ENCODE data around the gene DLG1. TPM values are rescaled to one million over a fixed set of nuclear protein-coding genes. Genes with fewer than 3 reads are reported as not detected.

The DLG1 gene
- total RNA-seq, 1 experiment from 2014 or later: 121 TPM

DNA sequence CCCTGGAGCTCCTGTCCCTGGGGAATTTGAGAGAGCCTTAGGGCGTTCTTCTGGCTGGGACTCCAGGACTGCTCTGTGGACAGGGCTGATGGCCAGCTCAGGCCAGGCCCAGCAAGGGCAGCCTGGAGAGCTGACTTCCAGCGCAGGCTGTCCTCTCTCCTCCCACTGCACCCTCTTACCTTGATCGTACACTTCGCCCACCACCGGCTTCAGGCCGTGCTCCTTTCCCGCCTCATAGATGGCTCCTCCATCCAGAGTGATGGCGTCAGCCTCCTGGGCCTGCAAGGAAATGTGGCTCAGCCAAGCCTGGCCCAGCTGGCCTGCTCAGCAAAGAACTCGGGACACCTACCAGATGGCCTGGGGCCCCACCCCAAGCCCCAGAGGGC, 271.9 kb downstream of the DLG1 start:
- Mint-ChIP-seq H3K27me3 (ENCODE audit: insufficient read depth, unreplicated experiment) (no peaks in the 10 kb centered on the region), H3K4me3 (ENCODE audit: unreplicated experiment) (no peak overlapping the region), H3K4me1 (ENCODE audit: insufficient read depth, unreplicated experiment) (peaks cover 18% of the 10 kb centered on the region), H3K9me3 (ENCODE audit: unreplicated experiment) (no peaks in the 10 kb centered on the region), H3K27ac (ENCODE audit: low read depth, unreplicated experiment) (no peak overlapping the region), H3K36me3 (ENCODE audit: insufficient read depth, unreplicated experiment) (peaks cover 4% of the 10 kb centered on the region)
- no peak for DNase-seq (ENCODE audit: unreplicated experiment)
- no peak for TF ChIP-seq CTCF (IDR thresholded peaks at IDR 0.05; ENCODE audit: unreplicated experiment)
- intact Hi-C loops (cut with micrococcal nuclease): no loop called here
- ChIA-PET CTCF (interaction anchor here (1.0 to 1.4 kb wide), 2 partner anchors 23 to 160 kb away, joined by 3 to 5 read pairs; no protein-coding TSS in a partner anchor), POLR2A (interaction anchor here (0.6 kb wide), 1 partner anchor 179 kb away, joined by 3 read pairs; no protein-coding TSS in a partner anchor)
- BruUV-seq (replicated peaks): no TSS peak

GRCh38 chr3:197025736-197026480, 272.5 kb downstream of the DLG1 start:
- no peak for DNase-seq (ENCODE audit: unreplicated experiment)
- Mint-ChIP-seq H3K36me3 (ENCODE audit: insufficient read depth, unreplicated experiment) (peaks cover 4% of the 10 kb centered on the region), H3K9me3 (ENCODE audit: unreplicated experiment) (no peaks in the 10 kb centered on the region), H3K4me3 (ENCODE audit: unreplicated experiment) (no peak overlapping the region), H3K27ac (ENCODE audit: low read depth, unreplicated experiment) (no peak overlapping the region), H3K27me3 (ENCODE audit: insufficient read depth, unreplicated experiment) (no peaks in the 10 kb centered on the region), H3K4me1 (ENCODE audit: insufficient read depth, unreplicated experiment) (peaks cover 12% of the 10 kb centered on the region)
- POLR2A ChIA-PET: interaction anchor here (0.6 kb wide), 1 partner anchor 178 kb away, joined by 3 read pairs; no protein-coding TSS in a partner anchor
- TF ChIP-seq CTCF (IDR thresholded peaks at IDR 0.05; ENCODE audit: unreplicated experiment): no peak
- intact Hi-C loops (cut with micrococcal nuclease): no loop called here
- CTCF ChIA-PET: interaction anchor here (1.0 to 1.4 kb wide), 2 partner anchors 23 to 161 kb away, joined by 3 to 5 read pairs; no protein-coding TSS in a partner anchor
- no TSS peak for BruUV-seq (replicated peaks)

- TF ChIP-seq CTCF (IDR thresholded peaks at IDR 0.05; ENCODE audit: unreplicated experiment): no peak
- no peak overlapping the region for H3K4me3 Mint-ChIP-seq (ENCODE audit: unreplicated experiment)
- intact Hi-C loops (cut with micrococcal nuclease): no loop called here
- H3K27ac Mint-ChIP-seq (ENCODE audit: low read depth, unreplicated experiment): no peak overlapping the region
- H3K9me3 Mint-ChIP-seq (ENCODE audit: unreplicated experiment): no peaks in the 10 kb centered on the region
- ChIA-PET CTCF (interaction anchor here (1.0 to 1.4 kb wide), 2 partner anchors 22 to 161 kb away, joined by 3 to 5 read pairs; no protein-coding TSS in a partner anchor), POLR2A (no interaction called here)
- H3K4me1 Mint-ChIP-seq (ENCODE audit: insufficient read depth, unreplicated experiment): peaks cover 4% of the 10 kb centered on the region
- peaks cover 4% of the 10 kb centered on the region for H3K36me3 Mint-ChIP-seq (ENCODE audit: insufficient read depth, unreplicated experiment)
- no peaks in the 10 kb centered on the region for H3K27me3 Mint-ChIP-seq (ENCODE audit: insufficient read depth, unreplicated experiment)
- no peak for DNase-seq (ENCODE audit: unreplicated experiment)
- no TSS peak for BruUV-seq (replicated peaks)
Observed at GRCh38 chr3:197024881-197025735, 273.3 kb downstream of the DLG1 start.
